Activated CD8-positive, alpha-beta memory T cell treated with anti-CD3 and anti-CD28 coated beads for 4 hours (primary cell): ENCODE data around the gene KRT33B.
"Not testable (repeated sequence)": the region's sequence is repeated elsewhere in the genome, so short reads cannot be mapped to it uniquely, and the experiment has no call there.

Experiments used
- DNase-seq, 2 donors: peaks; one replicate each; pipeline ENCODE4 v3.0.0-alpha.2; 2020; ENCODE audit warnings: low read depth in 2 of 2

KRT33B gene

DNA sequence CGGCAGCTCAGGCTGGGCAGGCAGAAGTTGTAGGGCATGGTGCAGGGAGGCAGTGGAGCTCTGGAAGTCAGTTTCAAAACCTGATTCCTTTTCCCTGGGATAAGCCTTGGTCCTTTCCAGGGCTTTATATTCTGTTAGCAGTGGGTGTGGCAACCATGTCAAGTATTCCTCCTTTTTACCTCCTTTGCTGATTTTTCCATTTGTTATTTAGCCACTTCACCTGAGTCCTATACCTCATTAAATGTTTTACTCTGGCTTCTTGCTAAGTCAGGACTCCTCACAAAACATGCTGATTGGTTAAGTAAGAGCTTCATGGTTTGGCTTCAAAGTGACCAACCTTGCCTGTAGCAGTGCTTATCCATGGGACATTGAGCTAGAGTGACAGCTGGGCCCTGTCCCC lies at the start of gene KRT33B:
TSS of gene KRT33B (minus strand) at position 101 of the 400 bp plus-strand sequence. CDS start at position 38, 63 bp downstream.
- no peak for DNase-seq

DNA sequence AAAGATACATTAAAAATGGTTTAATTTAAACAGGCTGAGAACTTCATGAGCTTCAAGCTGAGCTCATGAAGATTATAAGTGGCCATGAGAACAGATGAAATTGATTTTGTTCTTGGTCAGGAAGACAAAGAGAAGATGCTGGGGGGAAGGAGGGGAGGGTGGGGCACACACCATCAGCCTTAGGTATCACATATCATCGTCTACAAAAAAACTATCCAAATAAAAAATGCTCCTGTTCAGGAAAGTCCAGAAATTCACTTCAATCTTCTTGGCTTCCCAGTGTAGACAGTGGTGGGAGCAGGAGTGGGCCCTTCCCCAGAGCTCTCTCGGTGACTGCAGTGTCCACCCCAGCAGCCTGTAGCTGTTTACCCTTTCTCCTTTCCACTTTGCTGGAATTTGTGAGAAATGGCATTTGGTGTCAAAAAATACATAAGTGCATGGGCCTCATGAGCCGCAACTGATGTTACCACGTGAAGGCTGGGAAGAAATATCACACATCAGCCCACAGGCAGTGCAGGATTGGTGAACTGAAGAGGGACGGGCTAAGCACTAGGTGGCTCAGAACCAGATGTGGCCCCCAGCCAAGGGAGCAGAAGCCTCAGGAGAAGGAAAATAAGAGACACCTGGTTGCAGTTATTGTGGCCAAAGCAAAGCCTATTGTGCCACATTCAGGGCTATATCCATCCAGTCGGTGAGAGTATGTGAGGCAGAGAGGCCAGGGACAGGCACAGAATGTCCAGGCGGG lies 48.7 kb upstream of the KRT33B start:
- no peak for DNase-seq

DNA sequence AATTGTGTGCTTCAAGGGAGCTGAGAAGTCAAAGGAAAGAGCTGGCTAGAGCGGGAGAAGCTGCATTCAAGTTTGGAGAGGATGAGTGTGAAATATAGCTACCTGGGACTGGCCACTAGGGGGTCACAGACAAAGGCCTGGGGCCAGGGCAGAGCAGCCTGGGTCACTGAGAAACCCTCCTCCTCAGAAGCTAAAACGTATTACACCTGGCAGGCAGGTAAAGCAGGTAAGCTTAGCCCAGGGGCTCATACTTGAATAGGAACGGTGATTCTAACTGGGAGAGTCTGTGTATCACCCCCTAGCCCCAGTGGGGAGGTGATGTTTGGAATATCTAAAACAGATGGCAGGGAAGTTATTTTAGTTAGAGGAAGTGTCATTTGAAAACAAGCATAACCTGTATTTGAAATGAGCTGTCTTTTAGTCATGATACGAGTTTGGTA lies 48.0 kb upstream of the KRT33B start:
- no peak for DNase-seq

DNA sequence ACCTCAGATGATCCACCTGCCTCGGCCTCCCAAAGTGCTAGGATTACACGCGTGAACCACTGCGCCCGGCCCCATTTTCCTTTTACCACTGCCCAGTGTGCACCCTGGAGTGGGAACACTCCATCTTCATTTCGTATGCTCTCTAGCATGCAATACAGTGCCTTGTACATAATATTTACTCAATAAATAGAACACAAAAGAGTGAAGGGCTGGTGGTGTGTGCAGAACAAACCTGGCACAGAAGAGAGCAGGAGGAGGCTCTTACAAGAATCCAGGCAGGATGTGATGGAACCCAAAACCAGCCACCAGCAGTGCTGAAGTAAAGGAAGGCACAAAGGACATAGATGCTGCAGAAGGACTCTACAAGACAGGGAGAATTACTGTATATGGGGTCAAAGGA lies 47.5 kb upstream of the KRT33B start:
- no peak for DNase-seq

DNA sequence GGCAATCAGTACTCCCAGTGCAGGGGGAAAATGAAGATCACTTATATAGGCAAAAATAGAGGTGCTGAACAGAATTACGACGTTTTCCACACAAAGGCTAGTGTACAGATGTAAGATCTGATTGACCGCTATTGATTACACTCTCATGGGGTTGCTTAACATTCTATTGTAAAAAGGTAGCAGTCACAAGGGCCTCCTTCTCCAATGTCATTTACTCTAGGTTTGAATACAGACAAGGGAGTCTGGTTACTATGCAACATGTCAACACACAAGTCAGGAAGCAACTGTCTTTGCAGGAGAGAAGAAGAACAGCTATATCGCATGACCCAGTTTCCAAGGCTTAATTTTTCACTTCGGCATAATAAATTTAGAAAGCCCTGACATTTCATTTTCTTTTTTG lies 46.9 kb upstream of the KRT33B start:
- no peak for DNase-seq

DNA sequence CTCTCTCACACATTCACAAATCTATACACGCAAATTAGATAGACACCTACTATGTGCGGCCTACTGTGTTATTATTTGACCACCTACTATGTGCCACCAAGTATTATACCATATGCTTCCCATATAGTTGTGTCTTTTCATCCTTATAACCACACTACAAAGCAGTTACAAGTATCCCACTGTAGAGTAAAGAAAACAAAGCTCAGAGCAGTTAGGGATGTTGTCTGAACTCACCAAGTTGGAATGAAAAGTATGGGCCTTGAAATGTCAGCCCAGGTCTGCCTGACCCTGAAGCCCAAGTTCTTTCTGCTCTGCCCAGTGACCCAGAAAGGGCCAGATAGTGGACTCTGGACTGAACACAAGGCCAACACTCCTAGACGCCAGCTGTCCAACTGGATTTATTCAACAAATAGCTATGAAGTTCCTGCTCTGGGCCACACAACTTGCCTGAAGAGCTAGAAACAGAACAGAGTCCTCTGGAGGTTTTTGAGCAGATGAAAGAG lies 46.3 kb upstream of the KRT33B start:
- no peak for DNase-seq

DNA sequence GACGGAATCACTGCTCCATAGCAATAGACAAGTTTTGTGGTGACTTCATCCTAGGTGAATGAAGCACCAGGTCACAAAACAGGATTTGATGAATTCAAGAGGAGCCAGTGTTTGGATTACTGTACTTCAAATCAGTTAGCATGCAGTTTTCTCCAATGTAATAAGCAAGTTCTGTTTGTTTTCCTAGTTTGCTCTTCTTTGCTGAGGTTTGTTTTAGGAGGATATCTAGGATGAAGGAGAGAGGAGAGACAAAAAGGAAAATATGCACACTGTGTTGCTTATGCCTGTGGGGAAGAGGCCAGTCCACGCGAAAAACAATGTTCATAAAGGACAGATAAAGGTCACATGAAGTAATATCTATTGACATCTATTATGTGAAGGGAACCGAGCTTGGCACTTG lies 45.8 kb upstream of the KRT33B start:
- no peak for DNase-seq

DNA sequence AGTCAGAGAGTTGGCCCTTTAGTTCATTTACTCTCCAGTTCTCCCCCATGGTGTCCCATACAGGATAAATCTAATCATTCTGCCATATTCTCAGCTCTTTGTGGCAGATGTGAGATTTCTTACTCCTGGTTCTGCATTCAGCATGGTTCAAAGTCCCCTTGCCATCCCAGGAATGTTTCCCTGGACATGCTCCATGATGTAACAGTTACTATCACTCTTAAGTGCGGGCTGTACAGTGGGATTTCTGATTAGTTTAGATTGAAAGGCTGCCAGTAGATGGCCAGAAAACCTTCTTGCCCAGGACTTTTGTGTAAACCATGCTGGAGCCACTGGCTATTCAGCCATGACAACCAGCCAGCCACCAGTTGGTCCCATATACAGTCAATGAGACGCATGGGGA lies 44.4 kb upstream of the KRT33B start:
- DNase-seq = no peak

DNA sequence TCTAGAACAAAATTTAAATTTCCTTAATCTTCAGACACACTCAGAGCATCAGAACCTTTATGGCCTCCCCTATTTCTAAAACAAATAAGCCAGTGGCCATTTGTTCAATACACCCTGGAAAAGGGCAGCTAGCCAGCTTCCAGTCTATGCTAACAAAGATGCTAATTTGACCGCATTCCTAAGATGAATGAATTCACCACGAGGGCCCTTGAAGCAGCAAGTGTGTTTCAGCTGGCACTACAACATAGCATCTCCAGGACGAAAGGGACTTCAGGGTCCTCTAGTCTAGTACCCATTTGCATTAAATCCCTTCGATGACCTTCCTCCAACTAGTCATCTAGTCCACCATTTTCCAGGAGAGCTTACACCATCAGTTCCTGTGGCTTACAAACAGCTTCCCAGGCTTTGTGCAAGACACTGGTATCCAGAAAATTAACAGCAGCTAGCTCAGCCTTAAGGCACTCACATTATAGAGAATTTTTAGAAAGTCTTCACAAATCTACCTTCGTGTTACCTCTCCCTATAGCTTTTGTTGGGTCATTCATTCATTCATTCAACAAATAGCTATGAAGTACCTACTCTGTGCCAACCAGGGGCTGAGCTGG lies 43.8 kb upstream of the KRT33B start:
- DNase-seq = no peak

DNA sequence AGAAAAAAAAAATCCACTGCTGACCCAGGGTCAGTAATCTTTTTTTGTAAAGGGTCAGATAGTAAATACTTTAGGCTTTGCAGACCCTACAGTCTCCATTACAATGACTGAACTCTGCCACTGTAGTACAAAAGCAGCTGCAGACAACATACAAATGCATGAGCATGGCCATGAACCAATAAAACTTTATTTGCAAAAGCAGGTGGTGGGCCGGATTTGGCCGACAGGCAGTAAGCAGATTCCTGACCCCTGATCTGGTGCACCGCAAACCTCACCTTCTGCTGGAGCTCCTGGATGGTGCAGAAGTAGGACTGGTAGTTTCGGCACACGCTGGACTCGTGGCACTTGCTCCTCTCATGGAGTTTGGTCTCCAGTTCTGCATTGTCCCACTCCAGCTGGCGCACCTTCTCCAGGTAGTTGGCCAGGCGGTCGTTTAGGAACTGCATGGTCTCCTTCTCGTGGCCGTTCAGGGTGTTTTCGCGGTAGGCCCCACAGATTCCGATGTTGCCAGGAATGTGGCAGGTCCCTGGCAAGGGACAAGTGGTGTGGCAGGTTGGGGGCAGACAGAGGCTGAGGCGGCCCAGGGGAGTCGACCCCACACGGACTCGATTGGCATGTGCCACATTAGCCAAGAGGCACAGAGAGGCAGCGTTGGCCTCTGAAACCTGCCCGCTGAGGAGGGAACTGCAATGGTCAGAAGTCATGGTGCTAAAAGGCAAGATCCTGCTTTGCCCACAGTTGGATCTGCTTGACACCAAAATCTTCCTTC lies 41.6 kb upstream of the KRT33B start:
- no peak for DNase-seq

DNA sequence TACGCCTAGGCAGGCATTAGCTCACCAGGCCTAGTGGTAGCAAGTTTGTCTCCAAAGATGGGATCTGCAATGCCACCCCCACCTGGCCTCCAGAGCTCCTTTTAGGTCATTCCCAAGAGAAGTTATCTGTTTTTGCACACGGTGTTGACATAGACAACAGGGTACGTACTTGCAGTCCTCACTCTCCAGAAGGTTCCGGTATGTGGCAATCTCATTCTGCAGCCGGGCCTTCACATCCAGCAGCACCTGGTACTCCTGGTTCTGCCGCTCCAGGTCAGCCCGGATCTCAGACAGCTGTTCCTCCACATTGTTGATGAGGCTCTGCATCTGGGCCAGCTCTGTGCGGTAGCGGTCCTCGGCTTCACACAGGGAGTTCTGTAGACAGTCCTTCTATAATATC lies 37.6 kb upstream of the KRT33B start:
- no peak for DNase-seq

DNA sequence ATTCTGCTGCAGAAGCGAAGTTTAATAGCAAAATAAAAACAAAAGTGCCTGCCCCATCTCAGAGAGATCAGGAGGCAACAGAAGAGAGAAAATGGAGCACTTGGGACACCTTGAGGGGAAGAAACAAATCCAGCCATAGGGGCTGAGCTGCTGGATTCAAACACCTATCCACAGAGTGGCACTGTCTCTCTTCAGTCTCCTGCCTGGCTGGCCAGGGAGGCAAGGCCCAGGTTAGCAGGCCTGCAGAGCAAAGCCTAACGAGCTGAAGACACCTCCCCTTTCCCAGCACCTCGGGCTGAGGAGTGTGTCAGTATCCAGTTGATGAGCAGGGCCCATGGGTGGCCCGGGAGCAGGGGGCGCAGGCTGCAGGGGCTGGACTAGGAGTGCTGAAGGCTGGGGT lies 36.6 kb upstream of the KRT33B start:
- DNase-seq = no peak

DNA sequence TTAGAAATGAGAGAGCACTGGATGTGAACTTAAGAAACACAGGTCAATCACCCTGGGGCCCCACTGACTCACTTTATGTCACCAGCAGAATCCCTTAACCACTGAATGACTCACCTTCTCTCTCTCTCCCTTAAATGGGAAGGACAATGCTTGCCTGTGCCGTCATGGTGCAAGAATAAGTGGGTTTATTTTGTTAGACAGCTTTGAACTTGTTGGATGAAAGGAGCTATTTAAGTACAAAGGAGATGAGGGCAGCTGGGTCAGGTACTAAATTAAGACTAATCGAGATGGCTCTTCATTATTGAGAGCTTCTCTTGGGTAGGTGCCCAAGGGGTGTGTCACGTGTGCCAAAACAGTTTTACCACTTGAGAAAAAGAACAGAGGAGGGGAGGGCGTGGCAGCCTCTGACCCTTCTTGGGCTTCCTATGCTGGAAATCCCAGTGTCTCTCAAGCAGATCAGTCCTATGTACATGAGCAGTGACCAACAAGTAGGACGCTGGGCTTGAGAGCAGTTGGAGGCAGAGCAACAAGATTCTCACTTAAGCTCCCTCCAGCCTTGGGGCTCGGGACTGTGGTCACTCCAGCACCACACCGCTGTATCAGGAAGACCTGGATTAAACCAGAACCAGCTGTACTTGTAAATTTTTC lies 34.5 kb upstream of the KRT33B start:
- peak; percentile 4 to 13 for DNase-seq

DNA sequence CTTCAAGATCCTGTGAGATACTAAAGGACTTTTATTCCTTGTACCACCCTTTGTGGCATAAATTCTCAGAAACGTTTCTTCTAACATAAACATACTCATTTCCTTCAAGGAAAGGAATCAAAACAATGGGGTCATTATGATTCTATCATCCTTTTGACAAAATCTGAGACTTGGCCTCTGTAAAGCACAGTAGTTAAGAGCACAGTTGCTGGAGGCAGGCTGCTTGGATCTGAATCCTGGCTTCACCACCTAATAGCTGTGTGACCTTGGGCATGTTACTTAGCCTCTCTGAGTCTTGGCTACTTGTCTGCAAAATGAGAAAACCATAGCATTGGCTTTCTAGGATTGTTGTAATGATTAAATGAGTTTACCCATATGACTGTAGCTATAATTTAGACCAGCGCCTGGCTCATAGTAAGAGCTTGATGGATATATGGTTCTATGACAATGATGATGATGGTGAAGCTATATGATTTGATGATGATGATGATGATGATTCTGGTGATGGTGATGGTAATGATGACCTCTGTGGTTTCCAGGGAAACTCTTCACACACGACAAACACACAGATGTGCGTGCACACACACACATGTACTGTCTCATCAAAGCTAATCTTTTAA lies 33.9 kb upstream of the KRT33B start:
- DNase-seq = no peak

DNA sequence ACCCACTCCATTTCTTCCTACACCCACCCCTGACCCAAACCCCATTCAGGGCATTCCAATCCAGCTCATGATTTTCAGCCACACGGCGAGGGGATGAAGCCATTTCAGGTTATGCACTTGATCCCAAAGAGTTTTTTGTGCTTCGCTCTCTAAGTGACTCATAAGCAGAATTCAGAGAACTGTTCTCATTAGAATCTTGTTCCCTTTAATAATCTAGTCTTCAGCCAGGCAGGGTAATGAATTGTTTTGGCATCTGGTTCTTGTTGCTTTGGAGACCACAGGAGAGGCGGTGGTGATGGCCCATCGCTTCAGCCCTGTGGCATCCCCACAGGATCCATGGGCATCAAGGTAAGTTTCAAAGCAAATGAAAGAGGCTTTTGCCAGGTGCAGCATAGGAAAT lies 32.5 kb upstream of the KRT33B start:
- DNase-seq = no peak

DNA sequence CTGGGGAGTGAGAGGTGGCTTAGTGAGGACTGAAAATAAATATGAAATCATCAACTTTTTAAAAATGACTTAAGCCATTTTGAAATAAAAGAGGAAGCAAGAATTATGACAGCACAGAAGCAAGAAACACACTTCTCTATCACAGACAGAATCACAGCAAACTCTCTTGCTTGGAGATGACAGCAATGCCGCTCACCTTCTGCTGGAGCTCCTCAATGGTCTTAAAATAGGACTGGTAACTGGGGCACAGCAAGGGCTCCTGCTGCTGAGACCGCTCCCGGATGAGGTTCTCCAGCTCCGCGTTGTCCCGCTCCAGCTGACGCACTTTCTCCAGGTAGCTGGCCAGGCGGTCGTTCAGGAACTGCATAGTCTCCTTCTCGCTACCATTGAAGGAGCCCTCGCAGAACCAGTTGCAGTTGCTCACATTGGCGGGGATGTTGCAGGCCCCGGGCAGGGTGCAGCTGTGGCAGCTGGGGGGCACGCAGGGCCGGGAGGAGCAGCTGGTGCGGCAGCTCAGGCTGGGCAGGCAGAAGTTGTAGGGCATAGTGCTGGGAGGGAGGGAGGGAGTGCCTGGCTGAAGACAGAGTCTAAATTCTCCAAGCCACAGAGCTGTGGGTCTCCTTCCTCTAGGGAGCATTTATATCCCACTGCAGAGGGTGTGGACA lies 27.5 kb upstream of the KRT33B start, which contains the start of gene KRT31:
TSS of gene KRT31 (minus strand) at position 613 of the 665 bp plus-strand sequence. CDS start at position 544, 69 bp downstream.
- no peak for DNase-seq

DNA sequence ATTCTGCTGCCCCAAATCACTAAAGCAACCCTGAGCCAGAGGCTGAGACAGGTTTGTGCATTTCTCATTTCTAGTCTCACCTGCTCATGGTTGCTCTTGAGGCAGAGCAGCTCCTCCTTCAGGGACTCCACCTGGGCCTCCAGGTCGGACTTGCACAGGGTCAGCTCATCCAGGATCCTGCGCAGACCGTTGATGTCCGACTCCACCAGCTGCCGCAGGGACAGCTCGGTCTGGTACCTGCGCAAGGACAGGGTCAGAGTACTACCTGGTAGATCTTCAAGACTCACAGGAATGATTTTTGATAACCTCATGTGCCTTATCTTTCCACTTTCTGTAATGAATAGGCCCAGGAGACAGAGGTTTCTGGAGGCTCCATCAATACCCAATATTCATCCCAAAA lies 26.7 kb upstream of the KRT33B start:
- no peak for DNase-seq

DNA sequence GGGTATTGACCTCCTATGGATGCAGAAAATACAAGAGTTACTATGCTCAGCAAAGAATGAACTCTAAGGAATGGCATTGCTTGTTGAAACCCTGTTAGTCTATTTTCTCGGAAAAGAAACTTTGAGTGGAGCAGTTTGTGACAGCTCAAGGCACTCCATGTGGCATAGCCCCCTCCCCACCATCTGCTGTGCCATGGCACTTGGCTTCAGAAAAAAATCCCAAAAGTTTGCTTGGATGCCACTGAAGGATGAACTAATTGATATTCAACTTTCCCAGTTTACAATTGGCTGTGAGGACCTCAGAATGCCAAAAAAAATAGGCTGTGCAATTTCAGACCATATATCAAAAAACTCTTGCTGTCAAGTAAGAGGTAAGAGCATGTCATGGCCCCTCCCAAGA lies 26.0 kb upstream of the KRT33B start:
- no peak for DNase-seq

DNA sequence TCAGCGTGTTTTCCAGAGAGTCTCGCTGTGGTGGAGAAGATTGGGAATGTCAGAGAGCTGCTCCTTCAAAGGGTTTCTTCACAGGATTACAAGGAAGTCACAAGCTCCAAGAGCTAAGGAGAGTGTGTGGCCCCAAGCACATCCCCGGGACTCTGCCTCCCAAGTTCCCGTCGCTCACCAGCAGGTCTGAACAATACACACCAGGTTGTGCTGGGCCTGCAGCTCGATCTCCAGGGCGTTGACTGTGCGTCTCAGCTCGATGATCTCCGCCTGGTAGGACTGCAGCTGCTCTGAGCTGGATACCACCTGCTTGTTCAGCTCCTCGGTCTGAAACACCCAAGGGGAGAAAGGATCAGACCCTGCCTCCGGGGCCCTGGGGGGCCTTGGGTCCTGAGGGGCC lies 25.4 kb upstream of the KRT33B start:
- DNase-seq = not testable (repeated sequence)

DNA sequence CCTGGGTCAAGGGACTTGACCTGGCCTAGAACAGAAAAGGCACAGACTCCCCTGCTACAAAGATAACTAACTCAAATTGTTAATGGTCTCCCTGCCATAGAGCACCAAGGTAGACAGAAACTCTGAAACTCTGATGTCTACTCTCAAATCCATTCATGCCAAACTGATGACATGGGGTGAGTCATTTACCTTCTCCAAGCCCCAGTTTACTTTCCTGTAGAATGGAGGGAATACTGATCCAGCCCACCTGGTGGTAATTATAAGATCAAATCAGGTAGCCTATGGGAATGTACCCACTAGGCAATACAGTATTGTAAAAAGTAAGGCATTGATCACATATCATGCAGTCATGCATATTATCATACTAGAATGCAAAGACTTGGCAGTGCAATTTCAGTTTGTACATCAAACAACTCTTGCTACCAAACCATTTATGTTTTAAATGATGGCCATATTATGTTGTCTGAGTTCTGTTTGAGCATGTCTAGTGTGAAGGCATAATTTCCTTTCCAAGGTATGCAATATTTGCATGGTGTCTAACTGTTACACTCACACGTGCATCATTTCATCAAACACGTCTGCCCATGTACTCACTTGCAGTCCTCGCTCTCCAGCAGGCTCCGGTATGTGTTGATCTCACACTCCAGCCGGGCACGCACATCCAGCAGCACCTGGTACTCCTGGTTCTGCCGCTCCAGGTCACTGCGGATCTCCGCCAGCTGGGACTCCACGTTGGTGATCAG lies 24.8 kb upstream of the KRT33B start:
- no peak for DNase-seq
